ENCODE results near the gene PARP9. TPM values are rescaled to one million over a fixed set of nuclear protein-coding genes. Genes with fewer than 3 reads are reported as not detected.

Gene PARP9
- total and polyA plus RNA-seq, 2 experiments from 2014 or later: 15.0 to 29.8 TPM

- WGBS (ENCODE audit: low lambda C conversion rate, missing lambda C conversion rate): 75% methylated on average over 4 of the region's 4 CpGs
These were observed 43.2 kb downstream of the PARP9 start for GRCh38 chr3:122520861-122521260.

GRCh38 chr3:122519693-122520092 lies 44.4 kb downstream of the PARP9 start:
- TF ChIP-seq EZH2 (IDR thresholded peaks at IDR 0.05; ENCODE audit: borderline replicate concordance): no peak
- no peak for TF ChIP-seq CTCF (IDR thresholded peaks at IDR 0.05; ENCODE audit: poor library complexity)
- no peak for TF ChIP-seq EZH2phosphoT487 (IDR thresholded peaks at IDR 0.05; ENCODE audit: low read depth, severe bottlenecking, unreplicated experiment)
- H3K9me2 ChIP-seq (replicated peaks; ENCODE audit: insufficient read depth): no peaks in the 10 kb centered on the region
- H3K4me1 ChIP-seq (ENCODE audit: insufficient read depth): no peaks in the 10 kb centered on the region
- no peaks in the 10 kb centered on the region for H3K36me3 ChIP-seq (replicated peaks; ENCODE audit: insufficient read depth, low read depth)
- H3K27ac ChIP-seq: no peak overlapping the region
- no peaks in the 10 kb centered on the region for H4K20me1 ChIP-seq (ENCODE audit: insufficient read depth, poor library complexity, severe bottlenecking)
- H3K79me2 ChIP-seq: no peaks in the 10 kb centered on the region
- H3K4me3 ChIP-seq: no peak overlapping the region
- H2AFZ ChIP-seq: no peak overlapping the region
- no peaks in the 10 kb centered on the region for H3K27me3 ChIP-seq
- H3K9me3 ChIP-seq (ENCODE audit: low read depth): no peaks in the 10 kb centered on the region
- no peak for DNase-seq (ENCODE audit: low spot score)
- no peak overlapping the region for H3K4me2 ChIP-seq

More at GRCh38 chr3:122520861-122521260, 43.2 kb downstream of the PARP9 start:
- Histone ChIP-seq H2AFZ (no peak overlapping the region), H4K20me1 (ENCODE audit: insufficient read depth, poor library complexity, severe bottlenecking) (no peaks in the 10 kb centered on the region), H3K36me3 (replicated peaks; ENCODE audit: insufficient read depth, low read depth) (no peaks in the 10 kb centered on the region), H3K9me2 (replicated peaks; ENCODE audit: insufficient read depth) (no peaks in the 10 kb centered on the region), H3K27ac (no peak overlapping the region), H3K79me2 (no peaks in the 10 kb centered on the region), H3K4me2 (no peak overlapping the region), H3K9me3 (ENCODE audit: low read depth) (no peaks in the 10 kb centered on the region), H3K4me3 (no peak overlapping the region), H3K27me3 (no peaks in the 10 kb centered on the region), H3K4me1 (ENCODE audit: insufficient read depth) (no peaks in the 10 kb centered on the region)
- TF ChIP-seq EZH2phosphoT487 (IDR thresholded peaks at IDR 0.05; ENCODE audit: low read depth, severe bottlenecking, unreplicated experiment): no peak
- TF ChIP-seq CTCF (IDR thresholded peaks at IDR 0.05; ENCODE audit: poor library complexity): no peak
- DNase-seq (ENCODE audit: low spot score): no peak

- Histone ChIP-seq H3K4me1 (ENCODE audit: insufficient read depth) (peaks cover 14% of the 10 kb centered on the region), H2AFZ (no peak overlapping the region), H3K4me2 (no peak overlapping the region), H3K79me2 (peaks cover 19% of the 10 kb centered on the region), H3K27me3 (no peaks in the 10 kb centered on the region), H3K9me3 (ENCODE audit: low read depth) (no peaks in the 10 kb centered on the region), H4K20me1 (ENCODE audit: insufficient read depth, poor library complexity, severe bottlenecking) (peaks cover 20% of the 10 kb centered on the region), H3K27ac (no peak overlapping the region), H3K36me3 (replicated peaks; ENCODE audit: insufficient read depth, low read depth) (no peaks in the 10 kb centered on the region), H3K9me2 (replicated peaks; ENCODE audit: insufficient read depth) (no peaks in the 10 kb centered on the region), H3K4me3 (no peak overlapping the region)
- 94% methylated on average over 6 of the region's 6 CpGs for WGBS (ENCODE audit: low lambda C conversion rate, missing lambda C conversion rate)
- TF ChIP-seq CTCF (IDR thresholded peaks at IDR 0.05; ENCODE audit: poor library complexity): no peak
- DNase-seq (ENCODE audit: low spot score): no peak
These were observed 47.2 kb downstream of the PARP9 start for GRCh38 chr3:122516846-122517360.

- H3K27ac ChIP-seq: peak overlapping the region; percentile 23
These were observed 48.2 kb downstream of the PARP9 start for GRCh38 chr3:122515870-122516269.

More at GRCh38 chr3:122515870-122516269, 48.2 kb downstream of the PARP9 start:
- Histone ChIP-seq H3K4me2 (no peak overlapping the region), H3K36me3 (replicated peaks; ENCODE audit: insufficient read depth, low read depth) (no peaks in the 10 kb centered on the region), H3K79me2 (peaks cover 30% of the 10 kb centered on the region), H3K9me2 (replicated peaks; ENCODE audit: insufficient read depth) (no peaks in the 10 kb centered on the region), H3K27me3 (no peaks in the 10 kb centered on the region), H4K20me1 (ENCODE audit: insufficient read depth, poor library complexity, severe bottlenecking) (peaks cover 30% of the 10 kb centered on the region), H2AFZ (no peak overlapping the region), H3K4me3 (no peak overlapping the region), H3K9me3 (ENCODE audit: low read depth) (no peaks in the 10 kb centered on the region), H3K4me1 (ENCODE audit: insufficient read depth) (peaks cover 20% of the 10 kb centered on the region)
- WGBS (ENCODE audit: low lambda C conversion rate, missing lambda C conversion rate): 79% methylated on average over 3 of the region's 3 CpGs
- TF ChIP-seq EZH2phosphoT487 (IDR thresholded peaks at IDR 0.05; ENCODE audit: low read depth, severe bottlenecking, unreplicated experiment): no peak
- TF ChIP-seq CTCF (IDR thresholded peaks at IDR 0.05; ENCODE audit: poor library complexity): no peak
- TF ChIP-seq EZH2 (IDR thresholded peaks at IDR 0.05; ENCODE audit: borderline replicate concordance): no peak
- DNase-seq (ENCODE audit: low spot score): peak; percentile 35
